ENCODE results near the gene PKNOX2. TPM values are rescaled to one million over a fixed set of nuclear protein-coding genes. Genes with fewer than 3 reads are reported as not detected.
A peak's percentile ranks its signal among the peaks of the same experiment; 100 is the strongest.

Gene PKNOX2
- total RNA-seq, 1 donor from 2014 or later: 6.8 TPM

DNA sequence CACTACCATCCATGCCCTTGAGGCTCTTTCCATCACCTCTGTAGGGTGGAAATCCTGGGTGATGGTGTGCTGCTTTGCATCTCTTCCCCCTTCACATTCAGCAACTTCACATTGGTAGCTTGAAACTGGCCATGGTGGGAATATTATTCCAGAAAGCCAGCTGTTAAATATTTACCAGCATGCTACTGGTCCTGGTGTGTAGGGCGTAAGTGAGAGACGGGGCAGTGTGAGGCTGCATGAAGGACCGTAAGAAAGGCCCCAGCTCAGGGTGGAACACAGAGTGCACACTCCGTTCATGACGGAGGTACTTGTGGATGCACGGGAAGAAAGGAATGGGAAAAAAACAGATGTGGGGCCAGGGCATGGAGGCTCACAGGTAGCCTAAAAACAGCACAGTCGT is 121.3 kb downstream of the PKNOX2 start:
- no peaks in the 10 kb centered on the region for H3K36me3 ChIP-seq (ENCODE audit: control insufficient read depth in 3 of 3, insufficient read depth in 3 of 3, low read length in 3 of 3)
- no peak overlapping the region for H3K4me3 ChIP-seq (ENCODE audit: low read length in 3 of 3)
- no peaks in the 10 kb centered on the region for H3K27me3 ChIP-seq (ENCODE audit: control insufficient read depth in 3 of 3, insufficient read depth in 3 of 3, low read length in 3 of 3)
- H3K4me1 ChIP-seq (ENCODE audit: control insufficient read depth in 3 of 3, insufficient read depth in 3 of 3, low read length in 3 of 3): peaks cover 26 to 48% (median 29%) of the 10 kb centered on the region in 3 donors
- no peak overlapping the region for H3K9ac ChIP-seq (ENCODE audit: low read depth in 1 of 3, low read length in 3 of 3)
- no peak overlapping the region for H3K27ac ChIP-seq (ENCODE audit: low read depth, low read length)
- no peaks in the 10 kb centered on the region for H3K9me3 ChIP-seq (ENCODE audit: control insufficient read depth in 3 of 3, low read length in 3 of 3)

DNA sequence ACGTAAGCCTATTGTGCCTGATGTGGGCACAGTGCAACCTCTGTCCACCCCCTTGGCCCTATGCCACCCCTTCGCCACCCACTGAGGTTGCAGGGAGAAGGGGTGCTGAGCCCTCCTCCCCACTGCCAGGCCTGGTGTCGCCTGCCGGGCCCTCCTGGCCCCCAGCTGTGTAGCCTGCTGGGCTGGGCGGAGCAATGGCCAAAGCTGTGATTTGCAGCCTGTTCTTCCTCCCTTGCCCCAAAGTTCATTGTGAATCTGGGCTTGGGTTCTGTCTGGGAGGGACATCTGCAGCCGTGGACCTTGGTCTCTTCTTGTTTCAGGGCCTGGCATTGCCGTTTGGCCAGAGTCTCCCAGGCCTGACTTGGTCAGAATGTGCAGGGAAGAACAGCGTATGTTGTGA is 121.9 kb downstream of the PKNOX2 start:
- no peak overlapping the region for H3K4me3 ChIP-seq (ENCODE audit: low read length in 3 of 3)
- H3K9me3 ChIP-seq (ENCODE audit: control insufficient read depth in 3 of 3, low read length in 3 of 3): no peaks in the 10 kb centered on the region
- H3K4me1 ChIP-seq (ENCODE audit: control insufficient read depth in 3 of 3, insufficient read depth in 3 of 3, low read length in 3 of 3): peaks cover 26 to 42% (median 29%) of the 10 kb centered on the region in 3 donors
- H3K36me3 ChIP-seq (ENCODE audit: control insufficient read depth in 3 of 3, insufficient read depth in 3 of 3, low read length in 3 of 3): no peaks in the 10 kb centered on the region
- no peak overlapping the region for H3K27ac ChIP-seq (ENCODE audit: low read depth, low read length)
- H3K27me3 ChIP-seq (ENCODE audit: control insufficient read depth in 3 of 3, insufficient read depth in 3 of 3, low read length in 3 of 3): no peaks in the 10 kb centered on the region
- H3K9ac ChIP-seq (ENCODE audit: low read depth in 1 of 3, low read length in 3 of 3): no peak overlapping the region

DNA sequence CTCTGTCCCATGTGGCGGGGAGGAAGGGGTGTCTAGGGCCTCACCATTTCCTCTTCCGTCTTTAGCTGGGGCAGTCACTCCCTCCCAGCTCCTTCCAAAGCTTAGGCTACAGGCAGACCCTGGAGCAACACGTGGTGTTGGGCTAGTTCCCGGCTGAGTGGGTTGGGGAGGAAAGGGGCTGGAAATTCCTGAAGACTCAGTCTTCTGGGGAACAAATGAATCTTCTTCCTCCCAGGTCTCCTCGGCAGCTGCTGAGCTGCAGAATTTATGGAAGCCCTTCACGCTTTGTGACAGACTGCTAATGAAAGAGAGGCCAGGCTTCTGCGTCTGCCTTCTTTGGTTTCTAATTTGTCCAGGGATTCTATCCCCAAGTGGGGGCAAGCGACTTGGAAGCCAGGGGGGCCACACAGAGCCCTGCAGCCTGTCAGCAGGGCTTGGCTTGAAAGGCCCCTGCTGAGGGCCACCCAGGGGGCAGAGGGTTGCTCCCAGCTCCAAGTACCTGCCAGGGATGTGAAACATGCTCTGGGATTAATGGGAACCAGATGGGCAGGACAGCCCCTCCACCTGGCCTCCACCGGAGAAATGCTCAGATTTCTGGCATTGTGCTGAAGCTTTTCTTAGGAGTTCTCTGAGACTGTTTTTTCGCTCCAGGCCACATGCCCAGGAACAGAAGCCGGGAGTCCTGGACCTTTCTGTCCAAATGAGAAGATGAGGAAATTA is 123.1 kb downstream of the PKNOX2 start:
- no peak overlapping the region for H3K4me3 ChIP-seq (ENCODE audit: low read length in 3 of 3)
- H3K27me3 ChIP-seq (ENCODE audit: control insufficient read depth in 3 of 3, insufficient read depth in 3 of 3, low read length in 3 of 3): no peaks in the 10 kb centered on the region
- H3K27ac ChIP-seq (ENCODE audit: low read depth, low read length): no peak overlapping the region
- peak overlapping the region in 1 of 3 donors; percentile 40 for H3K9ac ChIP-seq (ENCODE audit: low read depth in 1 of 3, low read length in 3 of 3)
- H3K4me1 ChIP-seq (ENCODE audit: control insufficient read depth in 3 of 3, insufficient read depth in 3 of 3, low read length in 3 of 3): peaks cover 22 to 31% (median 22%) of the 10 kb centered on the region in 3 donors
- H3K36me3 ChIP-seq (ENCODE audit: control insufficient read depth in 3 of 3, insufficient read depth in 3 of 3, low read length in 3 of 3): no peaks in the 10 kb centered on the region
- no peaks in the 10 kb centered on the region for H3K9me3 ChIP-seq (ENCODE audit: control insufficient read depth in 3 of 3, low read length in 3 of 3)

DNA sequence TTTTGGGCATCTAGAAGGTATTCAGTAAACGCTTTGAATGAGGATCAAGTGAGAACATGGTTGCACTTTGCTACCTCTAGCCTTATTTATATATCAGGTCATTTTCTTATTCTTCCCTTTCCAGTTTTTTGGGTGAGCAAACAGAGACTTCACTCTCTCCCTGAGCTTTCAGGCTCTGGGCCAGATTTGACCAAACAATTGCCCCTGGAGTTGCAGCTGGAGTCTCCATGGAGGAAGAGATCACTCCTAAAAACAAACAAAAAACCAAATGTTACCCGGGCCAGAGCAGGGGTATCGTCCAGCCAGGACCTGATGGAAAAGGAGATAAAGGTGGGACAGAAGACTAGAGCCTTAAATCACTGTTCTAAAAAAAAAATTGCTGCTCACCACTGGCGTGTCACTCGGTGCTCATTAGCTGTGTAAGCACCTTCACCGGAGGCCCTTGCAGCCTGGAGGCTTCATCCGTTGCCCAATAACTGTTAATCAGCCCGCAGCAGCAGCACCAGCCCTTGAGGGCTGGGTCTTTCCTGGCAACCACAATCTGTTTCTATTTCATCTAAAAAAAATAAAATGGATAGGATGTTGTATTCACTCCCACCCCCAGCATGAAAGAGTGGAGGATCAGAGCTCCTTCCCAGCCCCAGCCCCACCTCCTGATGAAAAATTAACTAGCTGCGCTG is 125.0 kb downstream of the PKNOX2 start:
- H3K9ac ChIP-seq (ENCODE audit: low read depth in 1 of 3, low read length in 3 of 3): no peak overlapping the region
- no peaks in the 10 kb centered on the region for H3K9me3 ChIP-seq (ENCODE audit: control insufficient read depth in 3 of 3, low read length in 3 of 3)
- no peaks in the 10 kb centered on the region for H3K36me3 ChIP-seq (ENCODE audit: control insufficient read depth in 3 of 3, insufficient read depth in 3 of 3, low read length in 3 of 3)
- no peak overlapping the region for H3K4me3 ChIP-seq (ENCODE audit: low read length in 3 of 3)
- no peaks in the 10 kb centered on the region for H3K27me3 ChIP-seq (ENCODE audit: control insufficient read depth in 3 of 3, insufficient read depth in 3 of 3, low read length in 3 of 3)
- H3K4me1 ChIP-seq (ENCODE audit: control insufficient read depth in 3 of 3, insufficient read depth in 3 of 3, low read length in 3 of 3): peaks cover 12 to 19% (median 13%) of the 10 kb centered on the region in 3 donors
- H3K27ac ChIP-seq (ENCODE audit: low read depth, low read length): no peak overlapping the region

DNA sequence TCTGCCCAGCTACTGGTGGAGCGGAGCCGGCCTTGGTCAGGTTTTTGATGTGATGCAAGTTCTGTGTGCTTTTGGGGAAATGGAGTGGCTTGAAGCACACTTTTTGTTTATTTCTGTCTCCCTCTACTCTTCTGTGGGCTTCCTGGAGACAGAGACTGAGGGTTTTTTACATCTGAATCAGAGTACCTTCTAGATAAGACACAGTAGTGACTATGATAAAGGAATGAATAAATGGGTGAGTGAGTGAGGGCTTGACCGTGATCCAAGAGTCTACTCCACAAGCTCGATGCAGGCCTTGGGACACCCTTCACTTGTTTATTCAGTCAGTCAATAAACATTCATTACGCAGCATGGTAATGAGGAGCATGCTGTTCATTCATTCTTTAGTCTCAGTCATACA is 125.7 kb downstream of the PKNOX2 start:
- Histone ChIP-seq H3K36me3 (ENCODE audit: control insufficient read depth in 3 of 3, insufficient read depth in 3 of 3, low read length in 3 of 3) (no peaks in the 10 kb centered on the region), H3K9me3 (ENCODE audit: control insufficient read depth in 3 of 3, low read length in 3 of 3) (no peaks in the 10 kb centered on the region), H3K27ac (ENCODE audit: low read depth, low read length) (no peak overlapping the region), H3K9ac (ENCODE audit: low read depth in 1 of 3, low read length in 3 of 3) (no peak overlapping the region), H3K4me1 (ENCODE audit: control insufficient read depth in 3 of 3, insufficient read depth in 3 of 3, low read length in 3 of 3) (peaks cover 8 to 13% (median 13%) of the 10 kb centered on the region in 3 donors), H3K27me3 (ENCODE audit: control insufficient read depth in 3 of 3, insufficient read depth in 3 of 3, low read length in 3 of 3) (no peaks in the 10 kb centered on the region), H3K4me3 (ENCODE audit: low read length in 3 of 3) (no peak overlapping the region)

DNA sequence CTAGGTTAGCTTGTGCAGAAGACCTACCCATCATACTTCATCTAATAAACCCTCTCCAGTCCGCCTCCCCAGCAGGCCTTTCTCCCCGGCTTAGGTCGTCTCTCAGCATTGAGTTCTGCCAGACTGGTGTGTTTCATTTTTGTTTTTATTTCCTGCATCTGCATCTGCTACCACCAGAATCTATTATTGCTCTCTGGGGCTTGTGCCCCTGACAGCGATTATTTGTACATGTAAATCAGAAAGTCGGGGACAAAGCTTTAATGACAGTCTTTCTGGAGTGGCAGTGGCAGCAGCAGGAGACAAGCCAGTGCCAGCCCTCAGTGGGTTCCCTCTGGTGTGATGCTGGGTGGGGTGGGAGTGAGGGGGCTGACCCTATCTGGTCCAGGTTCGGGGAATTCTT is 127.5 kb downstream of the PKNOX2 start:
- Histone ChIP-seq H3K4me1 (ENCODE audit: control insufficient read depth in 3 of 3, insufficient read depth in 3 of 3, low read length in 3 of 3) (peaks cover 7 to 10% (median 7%) of the 10 kb centered on the region in 3 donors), H3K9me3 (ENCODE audit: control insufficient read depth in 3 of 3, low read length in 3 of 3) (no peaks in the 10 kb centered on the region), H3K4me3 (ENCODE audit: low read length in 3 of 3) (no peak overlapping the region), H3K9ac (ENCODE audit: low read depth in 1 of 3, low read length in 3 of 3) (no peak overlapping the region), H3K27me3 (ENCODE audit: control insufficient read depth in 3 of 3, insufficient read depth in 3 of 3, low read length in 3 of 3) (no peaks in the 10 kb centered on the region), H3K27ac (ENCODE audit: low read depth, low read length) (no peak overlapping the region), H3K36me3 (ENCODE audit: control insufficient read depth in 3 of 3, insufficient read depth in 3 of 3, low read length in 3 of 3) (no peaks in the 10 kb centered on the region)

DNA sequence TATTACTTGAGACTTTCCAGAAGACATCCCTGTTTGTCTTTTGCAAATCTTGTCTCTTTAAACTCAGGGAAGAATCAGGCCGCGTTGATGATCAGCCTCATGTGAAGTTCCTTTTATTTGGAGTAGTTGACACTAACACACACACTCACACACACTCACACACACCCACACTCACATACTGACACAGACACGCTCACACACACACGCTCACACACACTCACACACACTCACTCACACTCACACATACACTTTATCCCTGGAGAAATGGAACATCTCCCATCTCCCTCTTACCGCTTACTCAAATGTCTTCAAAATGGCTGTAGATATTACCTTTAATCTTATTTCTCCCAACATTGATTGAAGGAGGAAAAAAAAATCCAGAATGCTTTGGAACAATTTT is 129.0 kb downstream of the PKNOX2 start:
- no peak overlapping the region for H3K4me3 ChIP-seq (ENCODE audit: low read length in 3 of 3)

DNA sequence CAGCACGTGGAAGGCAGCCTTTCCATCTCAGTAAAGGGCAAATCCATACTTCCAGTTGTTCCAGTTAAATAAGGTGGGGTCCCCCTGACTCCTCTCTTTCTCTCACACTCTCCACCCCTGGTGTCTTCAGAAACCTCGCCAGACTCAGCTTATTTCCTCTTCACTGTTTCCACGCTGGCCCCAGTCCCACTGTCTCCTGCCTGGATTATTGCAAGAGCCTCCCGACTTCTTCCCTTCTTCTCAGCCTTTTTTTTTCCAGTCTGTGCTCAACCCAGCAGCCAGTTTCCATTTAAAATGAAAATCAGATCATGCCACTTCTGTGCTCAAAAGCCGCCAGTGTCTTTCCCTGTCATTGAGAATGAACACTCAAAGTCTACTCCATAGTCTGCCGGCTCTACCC is 131.4 kb downstream of the PKNOX2 start:
- H3K27ac ChIP-seq (ENCODE audit: low read depth, low read length): no peak overlapping the region
- H3K27me3 ChIP-seq (ENCODE audit: control insufficient read depth in 3 of 3, insufficient read depth in 3 of 3, low read length in 3 of 3): no peaks in the 10 kb centered on the region
- no peak overlapping the region for H3K9ac ChIP-seq (ENCODE audit: low read depth in 1 of 3, low read length in 3 of 3)
- H3K4me3 ChIP-seq (ENCODE audit: low read length in 3 of 3): no peak overlapping the region
- H3K36me3 ChIP-seq (ENCODE audit: control insufficient read depth in 3 of 3, insufficient read depth in 3 of 3, low read length in 3 of 3): no peaks in the 10 kb centered on the region
- no peaks in the 10 kb centered on the region for H3K9me3 ChIP-seq (ENCODE audit: control insufficient read depth in 3 of 3, low read length in 3 of 3)
- H3K4me1 ChIP-seq (ENCODE audit: control insufficient read depth in 3 of 3, insufficient read depth in 3 of 3, low read length in 3 of 3): peaks cover 8 to 24% (median 17%) of the 10 kb centered on the region in 3 donors

More for the DNA sequence above, 129.0 kb downstream of the PKNOX2 start:
- Histone ChIP-seq H3K4me1 (ENCODE audit: control insufficient read depth in 3 of 3, insufficient read depth in 3 of 3, low read length in 3 of 3) (peaks cover 0 to 1% (median 0%) of the 10 kb centered on the region in 3 donors), H3K9ac (ENCODE audit: low read depth in 1 of 3, low read length in 3 of 3) (no peak overlapping the region), H3K36me3 (ENCODE audit: control insufficient read depth in 3 of 3, insufficient read depth in 3 of 3, low read length in 3 of 3) (no peaks in the 10 kb centered on the region), H3K9me3 (ENCODE audit: control insufficient read depth in 3 of 3, low read length in 3 of 3) (no peaks in the 10 kb centered on the region), H3K27ac (ENCODE audit: low read depth, low read length) (no peak overlapping the region), H3K27me3 (ENCODE audit: control insufficient read depth in 3 of 3, insufficient read depth in 3 of 3, low read length in 3 of 3) (no peaks in the 10 kb centered on the region)

DNA sequence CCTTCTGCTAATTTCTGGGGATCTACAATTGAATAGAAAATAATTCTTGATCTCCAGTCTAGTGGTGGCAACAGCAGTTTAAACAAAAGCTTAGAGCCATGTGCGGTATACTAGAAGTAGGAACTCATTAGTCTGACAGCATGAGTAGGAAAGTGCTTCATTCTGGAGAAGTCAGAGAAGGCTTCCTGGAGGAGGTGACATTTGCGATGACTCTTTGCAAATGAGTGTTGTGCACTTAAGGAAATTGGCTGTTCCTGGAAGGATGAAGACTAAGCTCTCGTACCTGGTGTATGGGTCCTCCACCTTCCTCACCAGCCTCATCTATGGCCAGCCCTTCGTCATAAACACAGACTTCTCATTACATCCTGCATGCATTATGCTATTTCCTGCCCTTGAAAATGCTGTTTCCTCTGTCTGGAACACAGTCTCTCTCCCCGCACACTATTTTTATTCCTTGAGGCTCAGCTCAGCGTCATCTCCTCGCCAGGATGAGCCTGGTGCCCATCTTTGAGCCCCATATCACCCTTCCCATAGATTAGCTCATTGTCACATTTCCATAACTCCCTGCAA is 132.9 kb downstream of the PKNOX2 start:
- Histone ChIP-seq H3K27ac (ENCODE audit: low read depth, low read length) (no peak overlapping the region), H3K27me3 (ENCODE audit: control insufficient read depth in 3 of 3, insufficient read depth in 3 of 3, low read length in 3 of 3) (no peaks in the 10 kb centered on the region), H3K4me3 (ENCODE audit: low read length in 3 of 3) (no peak overlapping the region), H3K4me1 (ENCODE audit: control insufficient read depth in 3 of 3, insufficient read depth in 3 of 3, low read length in 3 of 3) (peaks cover 13 to 28% (median 22%) of the 10 kb centered on the region in 3 donors), H3K36me3 (ENCODE audit: control insufficient read depth in 3 of 3, insufficient read depth in 3 of 3, low read length in 3 of 3) (no peaks in the 10 kb centered on the region), H3K9me3 (ENCODE audit: control insufficient read depth in 3 of 3, low read length in 3 of 3) (no peaks in the 10 kb centered on the region), H3K9ac (ENCODE audit: low read depth in 1 of 3, low read length in 3 of 3) (no peak overlapping the region)

DNA sequence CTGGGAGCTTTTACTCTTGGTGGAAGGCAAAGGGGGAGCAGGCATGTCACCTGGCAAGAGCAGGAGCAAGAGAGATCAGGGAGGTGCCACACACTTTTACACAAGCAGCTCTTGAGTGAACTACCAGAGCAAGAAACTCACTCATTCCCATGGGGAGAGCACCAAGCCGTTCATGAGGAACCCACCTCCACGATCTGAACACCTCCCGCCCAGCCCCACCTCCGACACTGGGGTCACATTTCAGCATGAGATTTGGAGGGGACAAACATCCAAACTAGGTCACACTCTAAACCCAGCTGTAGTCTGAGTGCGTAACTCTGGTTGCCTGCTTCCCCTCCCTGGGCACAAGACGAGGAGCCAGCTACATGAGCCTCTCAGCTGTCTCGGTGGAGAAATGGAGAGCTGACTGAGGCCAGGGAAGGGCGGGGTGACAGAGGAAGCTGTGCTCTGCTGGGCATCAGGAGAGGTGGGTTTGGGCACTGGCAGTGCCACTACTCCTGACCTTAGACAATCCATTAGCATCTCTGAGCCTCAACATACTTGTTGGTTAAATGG is 134.6 kb downstream of the PKNOX2 start:
- peaks cover 13 to 28% (median 22%) of the 10 kb centered on the region in 3 donors for H3K4me1 ChIP-seq (ENCODE audit: control insufficient read depth in 3 of 3, insufficient read depth in 3 of 3, low read length in 3 of 3)
- no peaks in the 10 kb centered on the region for H3K36me3 ChIP-seq (ENCODE audit: control insufficient read depth in 3 of 3, insufficient read depth in 3 of 3, low read length in 3 of 3)
- no peaks in the 10 kb centered on the region for H3K9me3 ChIP-seq (ENCODE audit: control insufficient read depth in 3 of 3, low read length in 3 of 3)
- H3K4me3 ChIP-seq (ENCODE audit: low read length in 3 of 3): peak overlapping the region in 1 of 3 donors; percentile 9
- H3K27me3 ChIP-seq (ENCODE audit: control insufficient read depth in 3 of 3, insufficient read depth in 3 of 3, low read length in 3 of 3): no peaks in the 10 kb centered on the region
- H3K9ac ChIP-seq (ENCODE audit: low read depth in 1 of 3, low read length in 3 of 3): no peak overlapping the region
- H3K27ac ChIP-seq (ENCODE audit: low read depth, low read length): peak overlapping the region; percentile 30

Measured in skeletal muscle tissue (tissue), 4 donors.